Mucosa of gallbladder (tissue), 1 donor: ENCODE results near the gene ZNF438. TPM values are rescaled to one million over a fixed set of nuclear protein-coding genes. Genes with fewer than 3 reads are reported as not detected.
"Not testable (repeated sequence)": the region's sequence is repeated elsewhere in the genome, so short reads cannot be mapped to it uniquely, and the experiment has no call there.

ENCODE experiments used
- DNase-seq: peaks from one replicate; pipeline ENCODE4 v3.0.0-alpha.2; 2020; ENCODE audit warnings: low spot score
- total RNA-seq: library from RNA; stranded (reverse); gene quantifications from one replicate; pipeline ENCODE4 v1.2.1, GENCODE V29; 2021
- donor health status: DM: no; HTN: no; CAD: no.

Gene ZNF438
- total RNA-seq, 1 donor from 2014 or later = 7.8 TPM

DNA sequence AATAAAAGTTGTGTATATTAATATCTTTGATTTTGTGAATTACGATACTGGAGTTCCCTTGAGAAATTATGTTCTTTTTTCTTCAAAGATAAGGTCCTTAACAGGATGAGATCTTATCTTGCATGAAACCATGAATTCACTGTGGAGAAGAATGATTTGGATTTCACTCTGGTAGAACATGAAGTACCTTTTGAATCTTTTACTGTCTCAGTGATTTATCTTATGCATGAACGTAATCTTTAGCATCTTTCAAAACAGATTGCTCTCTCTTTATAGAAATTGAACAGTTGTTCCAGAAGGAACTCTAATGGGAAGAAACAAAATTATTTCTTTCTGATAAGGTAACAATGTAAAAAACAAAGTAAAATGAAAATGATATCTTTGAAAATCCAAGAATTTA is 11.0 kb upstream of the ZNF438 start:
- no peak for DNase-seq

DNA sequence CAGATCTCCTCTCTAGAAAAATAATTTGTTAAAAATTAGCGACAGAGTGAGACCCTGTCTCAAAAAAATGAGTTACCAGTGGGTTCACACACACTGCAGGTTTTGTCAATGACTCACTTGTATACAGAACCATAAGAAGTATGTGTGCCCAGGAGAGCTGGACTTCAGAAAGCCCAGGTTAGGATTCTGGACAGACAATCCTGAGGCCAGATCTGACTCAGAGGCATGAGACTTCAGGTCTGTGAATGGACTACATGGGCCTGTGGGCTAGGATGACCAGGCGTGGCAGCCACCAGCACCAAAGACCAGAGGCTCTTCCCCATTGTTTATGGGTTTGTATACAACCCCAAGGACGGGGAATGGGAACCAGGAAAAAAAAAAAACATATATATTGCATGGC is 9.3 kb upstream of the ZNF438 start:
- DNase-seq = no peak

DNA sequence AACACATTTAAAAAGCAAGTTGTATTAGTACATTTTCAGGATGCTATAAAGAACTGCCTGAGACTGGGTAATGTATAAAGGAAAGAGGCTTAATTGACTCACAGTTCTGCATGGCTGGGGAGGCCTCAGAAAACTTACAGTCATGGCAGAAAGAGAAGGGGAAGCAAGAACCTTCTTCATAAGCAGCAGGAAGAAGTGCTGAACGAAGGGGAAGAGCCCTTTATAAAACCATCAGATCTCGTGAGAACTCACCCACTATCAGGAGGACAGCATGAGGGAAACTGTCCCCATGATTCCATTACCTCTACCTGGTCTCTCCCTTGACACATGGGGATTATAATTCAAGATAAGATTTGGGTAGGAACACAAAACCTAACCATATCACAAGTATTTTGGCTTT is 7.3 kb upstream of the ZNF438 start:
- not testable (repeated sequence) for DNase-seq

DNA sequence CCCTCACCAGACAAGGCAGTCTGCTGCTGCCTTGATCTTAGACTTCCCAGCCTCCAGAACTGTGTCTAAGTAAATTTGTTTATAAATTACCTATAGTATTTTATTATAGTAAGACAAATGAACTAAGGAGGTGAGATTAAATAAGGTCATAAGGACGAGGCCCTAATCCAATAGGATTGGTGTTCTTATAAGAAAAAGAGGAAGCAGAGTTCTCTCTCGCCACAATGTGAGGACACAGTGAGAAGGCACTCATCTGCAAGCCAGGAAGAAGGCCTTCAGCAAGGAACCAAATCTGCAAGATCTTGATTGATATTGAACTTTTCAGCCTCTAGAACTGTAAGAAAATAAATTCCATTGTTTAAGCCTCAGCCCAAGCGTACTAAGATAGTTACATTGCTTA is 6.1 kb upstream of the ZNF438 start:
- DNase-seq = no peak

DNA sequence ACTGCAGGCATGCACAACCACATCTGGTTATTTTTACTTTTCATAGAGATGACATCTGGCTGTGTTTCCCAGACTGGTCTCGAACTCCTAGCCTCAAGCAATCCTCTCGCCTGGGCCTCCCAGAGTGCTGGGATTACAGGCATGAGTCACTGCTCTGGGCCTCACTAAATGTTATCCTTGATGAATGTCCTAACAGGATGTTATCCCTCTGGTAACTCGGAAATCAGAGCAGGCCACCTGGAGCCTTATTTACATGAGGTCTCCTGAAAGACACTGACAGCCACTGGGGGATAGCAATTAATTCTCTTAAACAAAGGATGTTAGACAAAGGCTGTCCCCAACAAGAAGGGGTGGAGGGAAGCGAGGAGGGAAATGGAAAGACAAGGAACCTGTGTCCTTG is 4.5 kb upstream of the ZNF438 start:
- no peak for DNase-seq

DNA sequence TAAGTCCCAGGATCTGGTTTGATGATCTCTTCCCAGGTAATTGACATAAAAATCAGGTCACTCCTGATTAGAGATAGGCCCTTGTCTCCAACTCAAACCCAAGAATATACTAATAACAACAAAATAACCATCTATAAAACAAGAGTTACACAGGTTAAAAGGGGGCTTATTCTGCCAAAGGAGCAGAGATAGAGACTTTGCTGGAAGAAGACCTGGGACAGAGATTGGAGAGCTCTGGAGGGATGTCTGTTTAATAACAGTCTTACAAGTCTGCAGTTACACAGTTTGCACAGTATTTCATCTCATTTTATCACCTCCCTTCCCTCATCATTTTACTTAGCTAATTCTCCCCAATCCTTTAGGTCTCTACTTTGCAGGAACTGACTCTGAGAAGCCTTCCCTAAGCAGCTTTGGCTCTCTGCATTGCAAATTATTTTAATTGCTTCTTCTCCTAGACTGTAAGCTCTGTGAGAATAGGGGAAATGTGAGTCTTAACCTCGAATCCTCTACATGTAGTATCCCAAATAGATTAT is 3.7 kb upstream of the ZNF438 start:
- no peak for DNase-seq

DNA sequence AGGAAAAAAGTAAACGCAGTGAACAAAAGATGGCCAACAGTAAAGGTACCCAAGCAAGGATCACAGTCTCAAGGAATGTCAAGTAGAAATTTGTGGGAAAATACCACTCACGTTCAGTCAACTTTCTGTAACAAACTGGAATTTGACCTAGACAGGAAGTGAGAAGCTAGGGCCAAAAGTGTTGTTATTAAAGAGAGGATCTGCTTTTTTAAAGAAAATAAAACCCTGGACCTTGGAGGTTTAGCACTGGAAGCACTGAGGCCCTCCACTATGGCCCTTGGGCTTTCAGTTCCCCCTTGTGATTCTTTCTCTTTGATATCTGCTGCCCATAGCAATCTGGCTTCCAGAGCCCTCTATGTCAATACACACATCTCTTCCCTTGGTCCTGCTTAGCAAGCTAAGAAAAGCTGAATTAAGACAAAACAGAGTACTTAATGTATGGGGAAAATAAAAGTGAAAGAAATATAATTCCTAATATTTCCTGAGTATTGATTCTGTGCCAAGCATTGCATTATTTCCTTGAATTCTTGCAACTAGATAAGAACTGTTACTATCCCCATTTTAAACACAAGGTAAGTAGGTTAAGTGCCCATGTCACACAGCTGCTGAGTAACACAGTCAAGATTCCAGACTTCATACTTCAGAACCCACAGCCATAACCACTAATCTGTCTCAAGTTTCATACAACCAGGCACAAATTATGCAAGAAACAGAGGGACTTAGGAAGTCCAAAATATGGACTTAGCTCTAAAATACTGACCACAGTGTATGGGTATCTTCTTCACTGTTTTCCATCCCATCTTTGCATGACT is 2.6 kb upstream of the ZNF438 start:
- no peak for DNase-seq

DNA sequence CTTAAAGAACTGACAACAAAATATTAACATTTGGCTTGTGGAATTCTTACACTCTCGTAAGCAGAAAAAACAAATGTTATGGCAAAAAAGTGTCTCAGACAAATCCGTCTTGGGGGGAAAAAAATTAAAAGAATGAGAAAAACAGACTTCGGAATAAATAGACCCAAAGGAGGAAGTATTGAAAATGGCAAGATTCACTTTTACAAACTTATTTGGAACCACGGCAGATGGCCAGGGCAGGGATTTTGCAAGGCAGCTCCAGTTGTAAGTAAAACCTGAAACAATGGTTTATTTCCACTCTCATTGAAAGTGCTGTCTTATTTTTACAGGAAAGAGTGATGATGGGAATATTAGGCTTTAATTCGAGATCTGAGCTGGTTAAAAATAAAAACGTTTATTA is 1.5 kb upstream of the ZNF438 start:
- no peak for DNase-seq

DNA sequence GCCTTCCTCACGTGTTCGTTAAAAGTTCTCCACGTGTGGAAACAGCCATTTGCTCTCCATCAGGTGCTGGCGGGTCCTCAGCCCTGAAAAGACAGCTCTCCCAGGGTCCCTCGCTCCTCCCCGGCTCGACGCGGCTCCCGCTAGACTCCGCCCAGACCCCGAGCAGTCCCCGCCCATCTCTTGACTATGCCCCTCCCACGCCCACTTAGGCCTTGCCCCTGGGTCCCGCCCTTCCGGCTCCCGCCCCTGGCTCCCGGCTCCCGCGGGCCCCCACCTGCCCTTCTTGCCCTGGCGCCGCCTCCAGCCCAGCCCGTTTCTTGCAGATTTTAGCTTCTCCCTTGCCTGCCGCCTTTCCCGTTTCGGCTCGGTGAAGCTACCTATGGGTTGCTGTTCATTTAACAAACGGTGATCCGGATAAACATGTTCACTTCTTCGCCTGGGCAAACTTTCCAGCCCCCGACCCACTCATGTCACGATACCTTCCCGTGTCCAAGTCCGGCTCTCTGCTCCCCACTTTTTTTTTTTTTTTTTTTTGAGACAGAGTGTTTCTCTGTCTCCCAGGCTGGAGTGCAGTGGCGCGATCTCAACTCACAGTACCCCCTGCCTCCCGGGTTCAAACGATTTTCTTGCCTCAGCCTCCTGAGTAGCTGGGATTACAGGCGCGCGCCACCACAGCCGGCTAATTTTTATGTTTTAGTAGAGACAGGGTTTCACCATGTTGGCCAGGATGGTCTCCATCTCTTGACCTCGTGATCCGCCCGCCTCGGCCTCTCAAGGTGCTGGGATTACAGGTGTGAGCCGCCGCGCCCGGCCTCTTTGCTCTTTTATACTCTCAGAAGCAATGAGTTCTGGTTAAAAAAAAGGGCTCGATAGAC is 830 bp upstream of the ZNF438 start:
- DNase-seq = peak; percentile 96

DNA sequence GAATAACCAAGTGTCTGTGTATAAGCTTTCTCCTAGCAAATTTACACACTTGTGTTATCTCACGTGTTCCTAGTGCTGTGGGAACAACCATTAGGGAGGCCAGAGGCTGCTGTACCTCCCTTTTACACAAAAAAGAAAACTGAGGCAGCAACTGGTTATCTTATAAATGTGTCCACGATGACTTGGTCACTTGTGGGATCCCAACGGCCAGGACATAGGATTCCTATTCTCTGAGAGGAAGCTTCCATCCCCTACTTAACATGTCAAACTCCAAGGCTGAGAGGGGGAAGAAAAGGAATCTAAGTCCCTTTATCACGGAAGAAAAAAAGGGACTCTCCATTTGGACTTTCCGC is 484 bp downstream of the ZNF438 start:
- no peak for DNase-seq

DNA sequence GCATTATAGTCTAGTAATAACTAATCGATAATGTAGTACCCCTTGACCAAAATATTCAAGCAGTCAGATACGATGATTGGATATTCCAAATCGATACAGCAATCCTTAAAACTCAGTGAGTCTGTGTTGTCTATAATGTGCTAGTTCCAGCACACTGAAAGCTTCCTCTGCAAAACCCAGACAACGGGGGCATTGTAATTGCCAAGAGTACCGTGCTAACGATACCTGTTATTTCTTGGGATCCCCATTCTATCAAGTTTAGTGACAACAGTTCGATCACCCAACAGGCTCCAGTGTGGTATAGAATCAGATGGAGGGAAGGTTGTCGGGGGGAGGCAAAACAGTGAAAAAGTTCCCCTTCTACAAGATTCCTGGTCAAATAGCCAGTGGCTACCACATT is 865 bp downstream of the ZNF438 start:
- DNase-seq = no peak

DNA sequence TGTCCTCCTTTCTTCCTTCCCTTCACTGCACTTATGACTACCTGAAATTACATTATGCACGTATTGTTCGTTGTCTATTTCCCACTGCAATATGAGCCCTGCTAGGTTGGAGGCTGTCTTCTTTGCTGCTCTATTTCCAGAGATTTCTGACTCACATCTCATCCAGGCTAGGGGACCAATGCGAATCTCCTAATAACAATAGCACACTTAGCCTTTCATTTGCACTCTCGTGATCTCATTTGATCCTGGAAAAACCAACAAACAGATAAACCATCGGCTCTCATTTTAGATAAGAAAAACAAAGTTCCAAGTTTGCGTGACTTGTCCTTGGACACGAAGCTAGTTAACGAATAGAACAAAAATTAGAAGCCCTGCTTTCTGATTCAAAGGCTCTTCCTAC is 1.4 kb downstream of the ZNF438 start:
- DNase-seq = no peak

DNA sequence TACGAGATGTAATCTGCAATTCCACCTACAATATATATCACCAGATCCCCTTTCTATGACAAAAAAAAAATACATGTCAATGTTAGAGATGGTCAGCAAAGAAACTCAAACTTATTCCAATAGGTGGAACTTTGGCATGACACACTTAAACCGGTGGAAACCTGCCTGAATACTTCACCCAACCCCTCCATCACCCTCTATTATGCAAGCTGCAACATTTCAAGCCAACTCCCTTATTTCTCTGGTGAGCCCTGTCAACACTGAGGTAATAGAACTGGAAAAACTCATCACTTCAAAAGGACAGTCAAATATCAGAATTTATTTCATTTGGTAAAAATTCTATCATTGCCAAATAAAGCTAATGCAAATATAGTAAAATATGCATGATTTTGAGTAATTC is 3.6 kb downstream of the ZNF438 start:
- no peak for DNase-seq

DNA sequence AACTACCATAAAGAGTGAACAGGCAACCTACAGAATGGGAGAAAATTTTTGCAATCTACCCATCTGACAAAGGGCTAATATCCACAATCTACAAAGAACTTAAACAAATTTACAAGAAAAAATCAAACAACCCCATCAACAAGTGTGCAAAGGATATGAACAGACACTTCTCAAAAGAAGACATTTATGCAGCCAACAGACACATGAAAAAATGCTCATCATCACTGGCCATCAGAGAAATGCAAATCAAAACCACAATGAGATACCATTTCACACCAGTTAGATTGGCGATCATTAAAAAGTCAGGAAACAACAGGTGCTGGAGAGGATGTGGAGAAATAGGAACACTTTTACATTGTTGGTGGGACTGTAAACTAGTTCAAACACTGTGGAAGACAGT is 5.4 kb downstream of the ZNF438 start:
- not testable (repeated sequence) for DNase-seq

DNA sequence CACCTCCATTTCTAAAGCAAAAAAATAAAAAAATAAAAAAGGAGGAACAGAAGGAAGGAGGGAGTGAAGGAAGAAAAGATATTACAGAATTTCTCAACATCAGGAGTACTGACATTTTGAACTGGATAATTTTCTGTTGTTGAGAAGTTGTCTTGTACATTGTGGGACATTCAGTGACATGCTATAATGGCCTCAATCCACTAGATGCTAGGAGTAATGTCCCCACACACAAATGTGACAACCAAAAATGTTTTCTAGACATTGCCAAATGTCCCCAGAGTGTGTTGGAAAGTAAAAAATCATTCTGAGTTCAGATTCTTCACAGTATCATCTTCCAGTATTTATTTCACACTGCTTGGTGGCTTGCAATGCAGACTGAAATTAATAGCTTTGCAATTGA is 6.5 kb downstream of the ZNF438 start:
- no peak for DNase-seq

DNA sequence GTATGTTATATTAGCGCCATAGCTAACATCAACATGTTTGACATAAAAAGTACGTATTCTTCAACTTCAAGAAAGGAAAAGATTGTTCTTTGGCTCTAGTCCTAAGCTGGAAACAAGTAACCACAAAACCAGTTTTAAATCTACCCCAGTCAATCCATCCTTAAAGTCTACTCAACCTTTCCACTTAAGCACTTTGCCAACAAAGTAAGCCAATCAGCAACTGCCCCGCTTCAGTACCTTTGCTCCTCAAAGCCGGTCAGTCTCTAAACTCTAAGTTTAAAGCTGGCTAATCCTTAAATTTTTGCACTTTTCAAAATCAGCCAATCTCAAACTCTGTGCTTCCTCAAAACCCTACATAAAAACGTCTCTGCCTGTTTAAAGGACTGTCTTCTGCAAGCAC is 8.1 kb downstream of the ZNF438 start:
- DNase-seq = no peak

DNA sequence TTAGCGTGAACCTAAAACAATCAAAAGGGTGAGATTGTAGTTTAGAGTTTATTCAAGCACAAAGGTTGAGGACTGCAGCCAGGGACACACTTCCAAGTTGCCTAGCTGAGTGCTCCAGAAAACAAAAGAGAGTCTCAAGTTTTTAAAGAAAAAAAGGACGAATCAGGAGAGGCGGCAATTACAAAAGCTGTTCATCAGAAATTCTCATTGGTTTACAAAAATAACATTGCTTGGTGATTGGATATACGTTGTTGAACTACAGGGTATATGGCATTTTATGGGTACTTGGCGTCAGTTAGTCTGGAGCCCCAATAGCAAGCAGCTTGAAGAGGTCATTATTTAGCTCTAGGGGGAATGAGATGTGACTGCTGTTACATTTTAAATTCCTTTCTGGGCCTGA is 11.5 kb downstream of the ZNF438 start:
- no peak for DNase-seq

DNA sequence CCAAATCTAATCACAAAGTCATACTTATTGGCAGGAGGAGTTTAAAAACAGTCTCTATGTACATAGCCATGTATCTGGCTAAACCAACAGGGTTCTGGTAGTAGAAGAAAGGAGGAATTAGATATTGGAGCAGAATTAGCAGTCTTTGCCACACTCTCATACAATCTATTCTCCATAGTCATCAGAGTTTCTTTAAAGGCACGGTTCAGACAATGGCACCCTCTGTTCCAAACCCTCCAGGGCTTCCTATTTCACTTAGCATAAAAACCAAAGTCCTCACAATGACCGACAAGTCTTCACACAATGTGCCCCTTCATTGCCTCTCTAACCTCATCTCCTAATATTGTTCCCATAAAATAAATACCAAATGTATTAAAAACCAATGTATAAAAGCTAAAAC is 12.7 kb downstream of the ZNF438 start:
- DNase-seq = no peak

DNA sequence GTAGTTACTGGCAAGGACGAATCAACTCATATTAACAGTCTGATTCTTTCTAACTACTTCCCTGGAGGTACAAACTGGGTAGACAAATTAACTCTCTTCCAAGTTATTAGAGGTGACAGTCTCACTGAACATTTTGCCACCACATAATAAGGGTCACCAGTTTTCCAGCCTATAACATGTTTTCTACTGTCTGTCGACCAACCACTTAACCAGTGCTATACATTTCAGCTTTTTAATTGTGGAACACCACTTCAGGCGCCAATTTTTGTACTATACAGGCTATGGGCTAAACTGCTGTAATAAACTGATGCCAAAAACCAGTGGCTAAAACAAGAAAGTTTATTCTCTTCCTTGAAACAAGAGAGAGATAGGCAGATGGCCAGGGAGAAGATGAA is 13.3 kb downstream of the ZNF438 start:
- DNase-seq = no peak

DNA sequence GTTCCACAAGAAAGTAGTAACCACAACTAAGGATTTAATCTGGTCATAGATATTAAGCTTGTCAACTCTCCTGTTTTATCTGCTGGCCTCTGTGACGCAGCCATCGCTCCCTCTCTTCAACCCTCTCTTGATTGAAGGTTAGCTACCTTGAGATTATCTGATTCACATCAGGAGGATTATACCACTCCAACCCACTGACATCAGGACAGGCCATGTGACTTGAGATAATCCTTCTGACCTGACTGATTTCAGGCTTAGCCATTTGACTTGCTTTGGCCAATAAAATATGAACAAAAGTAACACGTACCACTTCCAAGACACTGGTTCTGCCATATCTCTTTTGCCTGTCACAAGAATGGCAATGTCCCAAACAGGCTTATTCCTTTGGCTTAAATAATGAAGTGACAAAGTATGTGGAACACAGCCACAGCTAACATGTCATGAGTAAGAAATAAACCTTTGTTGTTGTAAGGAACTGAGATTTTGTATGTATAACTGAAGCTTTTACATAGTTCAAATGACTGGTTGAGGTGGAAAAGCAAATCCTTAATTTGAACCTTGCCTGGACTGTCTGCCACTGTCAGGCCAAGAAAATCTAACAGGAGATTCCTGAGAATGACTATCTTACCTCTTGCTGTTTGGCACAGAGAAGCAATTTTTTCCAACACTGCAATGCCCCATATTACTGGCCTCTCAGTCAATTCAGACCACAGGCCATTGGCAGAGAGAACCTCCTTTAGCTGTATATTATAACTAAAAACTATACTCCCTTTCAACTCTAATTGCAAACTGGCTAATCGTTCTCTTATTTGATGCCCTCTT is 13.9 kb downstream of the ZNF438 start:
- DNase-seq = no peak

DNA sequence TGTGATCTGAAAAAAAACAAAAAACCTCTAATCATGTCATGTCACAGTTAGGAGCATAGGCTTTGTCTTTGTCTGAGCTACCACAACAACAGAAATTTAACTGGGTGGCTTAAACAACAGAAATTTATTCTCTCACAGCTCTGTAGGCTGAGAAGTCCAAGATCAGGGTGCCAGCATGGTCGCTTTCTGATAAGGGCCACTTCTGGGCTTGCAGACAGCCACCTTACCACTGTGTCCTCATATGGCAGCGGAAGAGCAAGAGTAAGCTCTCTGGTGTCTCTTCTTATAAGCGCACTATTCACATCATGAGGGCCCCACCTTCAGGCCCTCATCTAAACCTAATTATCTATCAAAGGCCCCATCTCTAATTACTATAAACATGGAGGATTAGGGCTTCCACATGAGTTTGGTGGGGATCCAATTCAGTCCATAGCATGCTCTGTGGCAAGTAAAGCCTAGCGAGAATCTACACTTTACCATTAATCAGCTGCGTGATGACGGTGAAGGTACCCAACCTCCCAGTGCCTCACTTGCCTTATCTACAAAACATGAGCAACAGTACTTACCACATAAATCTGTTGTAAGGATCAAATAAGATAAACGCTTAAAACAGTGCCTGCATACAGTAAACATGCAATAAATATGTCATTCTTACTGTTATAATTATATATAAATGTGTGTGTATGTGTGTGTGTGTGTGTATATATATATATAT is 17.3 kb downstream of the ZNF438 start:
- no peak for DNase-seq

DNA sequence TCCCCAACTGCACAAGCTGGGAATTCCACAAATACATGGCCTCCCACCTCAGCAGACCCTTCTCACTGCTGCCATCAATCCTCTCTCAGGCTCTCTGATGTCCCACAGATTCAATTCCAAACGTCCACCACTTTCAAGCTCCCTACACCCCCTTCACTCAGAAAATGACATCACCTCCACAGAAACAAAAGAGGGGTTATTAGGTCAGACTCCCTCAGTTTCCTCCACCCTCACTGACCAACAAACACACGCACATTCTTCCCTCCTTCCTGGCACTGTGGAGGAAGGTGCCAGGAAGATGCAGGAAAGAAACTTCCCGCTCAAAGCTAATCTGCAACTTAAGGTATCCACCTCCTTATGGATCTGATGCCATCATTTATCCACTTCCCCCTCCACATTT is 18.3 kb downstream of the ZNF438 start:
- DNase-seq = no peak
